SK-N-MC (cell line): ENCODE data around the gene ARID1B.

ENCODE experiments used
- EZH2 ChIP-seq: fragments of 200-600 bp; sonication (generic); IDR thresholded peaks from one replicate; pipeline ENCODE4 v1.6.1; 2017; ENCODE audit warnings: antibody characterized with exemption
- FOXP2 ChIP-seq: optimal IDR thresholded peaks from 2 replicates; pipeline ENCODE3; 2011; ENCODE audit warnings: mild to moderate bottlenecking, moderate library complexity; ENCODE audit not compliant: insufficient read depth; ENCODE audit errors: extremely low read length, control extremely low read depth
- POLR2AphosphoS5 ChIP-seq: IDR thresholded peaks from 2 replicates; pipeline ENCODE4 v1.6.1; 2012; ENCODE audit warnings: mild to moderate bottlenecking, low read depth, low read length, borderline replicate concordance

- no peak for TF ChIP-seq EZH2
- TF ChIP-seq POLR2AphosphoS5, result no peak
- no peak for TF ChIP-seq FOXP2
Measured at GRCh38 chr6:157037165-157037564, 260.0 kb downstream of the ARID1B start.
